ENCODE measurements around the gene PCARE.

PCARE gene

DNA sequence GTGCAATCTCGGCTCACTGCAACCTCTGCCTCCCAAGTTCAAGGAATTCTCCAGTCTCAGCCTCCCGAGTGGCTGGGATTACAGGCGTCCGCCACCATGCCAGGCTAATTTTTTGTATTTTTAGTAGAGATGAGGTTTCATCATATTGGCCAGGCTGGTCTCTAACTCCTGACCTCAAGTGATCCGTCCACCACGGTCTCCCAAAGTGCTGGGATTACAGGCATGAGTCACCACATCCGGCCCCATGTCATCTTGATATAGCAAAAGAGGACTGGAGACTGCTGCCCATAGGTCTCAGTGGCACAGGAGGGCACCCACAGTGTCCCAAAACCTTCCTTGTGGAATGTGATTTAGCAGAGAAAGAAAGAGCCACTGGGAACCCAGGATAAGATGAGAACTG lies 16.0 kb upstream of the PCARE start:
- peak; percentile 65 for DNase-seq

DNA sequence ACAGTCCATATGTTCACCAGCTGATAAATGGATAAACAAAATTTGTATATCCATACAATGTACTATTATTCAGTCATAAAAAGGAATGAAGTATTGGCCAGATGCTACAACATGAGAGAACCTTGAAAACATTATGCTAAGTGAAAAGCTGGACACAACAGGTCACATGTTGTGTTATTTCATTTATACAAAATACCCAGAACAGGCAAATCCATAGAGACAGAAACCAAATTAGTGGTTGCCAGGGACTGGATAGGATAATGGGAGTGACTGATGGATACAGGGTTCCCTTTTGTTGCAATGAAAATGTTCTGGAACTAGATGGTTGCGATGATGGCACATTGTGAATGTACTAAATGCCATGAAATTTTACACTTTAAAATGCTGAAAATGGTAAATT lies 10.2 kb upstream of the PCARE start:
- DNase-seq: no peak

DNA sequence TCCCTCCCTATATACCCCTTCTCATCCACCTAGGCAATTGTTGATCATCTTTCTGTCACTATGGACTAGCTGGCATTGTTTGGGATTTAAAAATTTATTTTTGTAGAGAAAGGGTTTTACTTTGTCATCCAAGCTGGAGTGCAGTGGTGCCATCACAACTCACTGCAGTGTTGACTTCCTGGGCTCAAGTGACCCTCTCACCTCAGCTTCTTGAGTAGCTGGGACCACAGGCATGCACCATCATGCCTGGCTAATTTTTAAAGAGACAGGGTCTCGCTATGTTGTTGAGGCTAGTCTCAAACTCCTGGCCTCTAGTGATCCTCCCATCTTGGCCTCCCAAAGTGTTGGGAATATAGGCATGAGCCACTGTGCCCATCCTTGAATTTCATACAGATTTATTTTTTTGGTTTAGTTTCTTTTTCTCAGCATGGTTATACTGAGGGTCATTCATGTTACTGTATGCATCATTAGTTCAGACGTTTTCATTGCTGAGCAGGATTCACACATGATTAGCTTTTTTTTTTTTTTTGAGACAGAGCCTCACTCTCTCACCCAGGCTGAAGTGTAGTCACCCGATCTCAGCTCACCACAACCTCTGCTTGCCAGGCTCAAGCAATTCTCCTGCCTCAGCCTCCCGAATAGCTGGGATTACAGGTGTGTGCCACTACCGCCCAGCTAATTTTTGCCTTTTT lies 8.6 kb upstream of the PCARE start:
- DNase-seq: no peak

DNA sequence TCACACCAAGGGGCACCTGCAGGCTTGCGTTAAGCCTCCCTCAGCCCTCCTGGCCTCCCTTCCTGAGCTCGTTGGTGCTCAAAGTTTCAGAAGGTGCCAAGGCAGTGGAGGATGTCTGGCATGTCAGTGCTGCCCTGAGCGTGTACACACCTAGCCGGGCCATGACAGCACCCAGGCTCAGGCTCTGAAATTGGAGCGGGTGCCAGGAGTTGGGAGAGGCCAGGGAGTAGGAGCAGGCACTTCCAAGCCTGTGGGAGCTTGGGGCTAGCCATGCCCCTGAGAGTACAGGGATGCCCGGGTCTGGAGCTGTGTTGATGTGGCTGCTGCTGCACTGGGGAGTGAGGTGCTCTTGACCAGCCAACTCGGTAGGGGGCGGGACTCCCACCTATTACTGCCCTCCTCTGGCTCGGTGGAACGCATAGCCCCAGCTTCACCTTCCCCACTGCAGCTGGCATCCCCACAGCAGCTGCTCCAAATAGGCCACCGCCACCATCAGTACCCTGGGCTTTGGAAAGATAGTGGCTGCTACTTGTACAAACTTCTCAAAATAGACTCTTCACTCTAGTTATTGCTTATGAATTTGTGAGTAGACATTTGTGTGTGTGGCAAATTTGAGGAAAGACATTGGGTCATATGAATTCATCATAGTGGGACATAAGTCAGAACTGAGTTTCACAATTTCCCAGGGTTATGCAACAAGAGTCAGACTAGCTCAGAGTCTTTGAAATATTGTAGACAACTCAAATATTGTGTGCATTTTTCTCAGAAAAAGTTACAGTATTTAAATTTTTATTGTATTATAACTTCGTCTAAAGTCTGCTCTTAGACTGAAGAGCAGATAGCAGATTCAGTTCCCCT lies 6.8 kb upstream of the PCARE start:
- DNase-seq: no peak

DNA sequence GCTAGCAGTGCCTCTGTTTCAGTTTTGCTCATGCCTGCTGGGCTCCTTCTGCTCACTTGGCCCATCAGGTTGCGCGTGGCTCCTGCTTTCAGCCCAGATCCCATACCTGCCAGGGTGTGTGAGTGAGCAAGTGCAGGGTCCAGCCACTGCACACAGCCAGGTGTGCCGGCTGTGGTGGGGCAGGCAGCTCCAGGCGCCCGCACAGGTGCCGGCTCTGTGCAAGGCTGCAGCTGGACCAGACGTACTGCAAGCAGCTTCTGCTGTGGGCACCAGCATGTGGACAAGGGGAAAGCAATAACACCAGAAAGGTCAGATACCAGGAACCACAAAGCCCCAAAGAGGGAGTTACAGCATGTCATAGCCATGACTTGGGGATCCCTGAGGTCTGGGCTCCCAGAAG lies 5.6 kb upstream of the PCARE start:
- no peak for DNase-seq

DNA sequence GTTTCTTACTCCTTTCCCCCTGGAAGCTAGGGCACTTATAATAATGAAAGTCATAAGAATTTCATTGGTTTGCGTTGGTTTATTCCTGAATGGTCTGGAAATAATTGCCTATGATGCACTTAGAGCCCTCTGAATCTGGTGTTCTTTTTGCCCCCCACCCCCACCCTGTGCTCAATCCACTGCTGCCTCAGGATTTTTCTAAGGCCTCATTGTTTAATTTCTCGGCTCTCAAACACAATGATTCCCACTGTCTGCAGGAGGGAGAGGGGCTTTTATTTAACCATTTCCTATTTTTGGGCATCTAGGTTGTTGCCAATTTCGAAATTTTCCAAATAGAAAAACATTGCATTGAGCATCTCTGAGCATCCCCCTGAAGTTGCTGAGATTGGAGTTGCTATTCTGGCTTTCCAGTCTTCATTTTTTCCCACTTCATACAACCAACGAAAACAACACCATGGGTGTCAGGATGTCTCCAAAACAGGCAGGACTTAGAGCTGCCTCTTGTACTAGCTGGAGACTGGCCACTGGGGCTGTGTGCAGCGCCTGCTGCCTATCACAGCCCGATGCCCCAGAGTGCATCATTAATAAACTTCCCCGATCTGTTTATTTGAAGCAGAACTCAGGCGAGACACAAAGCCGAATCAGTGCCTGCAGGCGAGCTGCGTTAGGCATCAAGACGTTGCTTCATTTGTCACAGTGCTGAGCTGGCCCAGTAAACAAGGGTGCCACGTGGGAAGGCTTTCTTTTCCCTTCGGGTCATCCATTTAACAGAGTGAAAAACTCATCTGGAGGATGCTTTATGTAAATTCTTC lies 1.8 kb upstream of the PCARE start:
- DNase-seq: peak; percentile 70

DNA sequence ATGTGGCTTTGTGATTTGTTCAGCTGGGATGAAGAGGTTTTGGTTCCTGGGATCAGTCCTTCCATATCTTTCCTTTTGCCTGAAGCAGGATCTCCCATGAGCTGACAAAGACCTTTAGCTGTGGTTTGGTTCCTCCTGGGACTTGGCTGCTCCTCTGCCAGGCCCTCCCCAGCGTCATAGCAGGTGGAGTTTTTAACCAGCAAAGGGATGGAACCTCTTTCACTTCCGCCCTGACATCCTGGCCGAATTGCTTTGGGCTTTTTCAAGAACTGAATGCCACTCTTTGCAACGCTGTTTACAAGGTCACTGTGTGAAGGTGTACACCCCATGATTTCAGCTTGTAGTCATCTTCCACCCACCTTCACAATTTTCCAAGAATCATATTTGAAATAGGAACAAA lies 390 bp downstream of the PCARE start:
- no peak for DNase-seq

DNA sequence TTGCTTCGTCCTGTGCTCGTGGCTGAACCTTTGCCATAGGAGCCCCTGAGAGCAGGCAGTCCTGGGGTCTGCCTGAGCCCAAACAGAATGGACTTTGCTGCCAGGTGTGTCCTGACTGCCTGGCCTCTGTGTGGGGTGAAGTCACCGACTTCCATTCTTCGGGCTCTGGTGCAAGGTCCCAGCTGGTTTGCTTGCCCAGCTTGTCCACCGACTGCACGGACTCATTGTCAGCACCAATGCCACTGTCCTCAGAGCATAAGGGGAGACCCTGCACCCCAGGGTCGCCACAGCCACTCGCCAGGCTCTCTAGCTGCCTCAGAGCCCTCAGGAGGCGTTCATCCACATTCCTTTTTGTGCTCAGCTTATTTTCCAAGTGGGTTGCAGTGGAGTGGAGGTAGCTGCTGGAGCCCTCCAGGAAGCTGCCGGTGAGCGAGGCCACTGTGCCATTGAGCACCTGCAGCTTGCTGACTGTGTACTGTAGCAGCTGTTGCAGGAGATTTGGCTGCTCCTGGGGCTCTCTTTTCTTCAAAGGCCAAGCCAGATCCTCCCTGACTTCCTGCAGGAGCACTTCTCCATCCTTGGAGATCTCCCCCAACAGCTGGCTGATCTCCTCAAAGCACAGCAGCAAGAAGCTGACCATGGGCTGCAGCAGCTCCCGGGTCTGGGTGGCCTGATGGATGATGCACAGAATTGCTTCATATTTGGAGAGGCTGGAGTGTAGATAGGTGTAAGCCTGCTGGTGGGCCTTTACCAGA lies 1.2 kb downstream of the PCARE start:
- DNase-seq: no peak

DNA sequence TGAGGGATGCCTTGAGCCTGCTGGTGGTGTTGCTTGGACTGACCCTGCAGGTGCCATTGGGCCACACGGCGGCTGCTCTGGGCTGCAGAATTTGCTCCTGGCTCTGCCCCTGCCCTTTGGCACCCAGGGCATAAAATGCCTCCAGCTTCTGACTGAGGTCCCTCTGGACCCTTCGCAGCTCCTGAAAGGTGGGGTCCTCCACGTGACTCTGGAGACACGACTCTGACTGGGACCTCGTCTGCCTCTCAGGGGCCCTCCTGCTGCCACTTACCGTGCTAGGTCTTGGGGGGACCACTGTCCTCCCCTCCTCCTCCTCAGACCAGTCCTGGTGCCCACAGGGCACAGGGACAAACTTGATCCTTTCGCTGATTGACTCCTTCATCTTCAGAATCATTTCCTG lies 2.1 kb downstream of the PCARE start:
- no peak for DNase-seq

DNA sequence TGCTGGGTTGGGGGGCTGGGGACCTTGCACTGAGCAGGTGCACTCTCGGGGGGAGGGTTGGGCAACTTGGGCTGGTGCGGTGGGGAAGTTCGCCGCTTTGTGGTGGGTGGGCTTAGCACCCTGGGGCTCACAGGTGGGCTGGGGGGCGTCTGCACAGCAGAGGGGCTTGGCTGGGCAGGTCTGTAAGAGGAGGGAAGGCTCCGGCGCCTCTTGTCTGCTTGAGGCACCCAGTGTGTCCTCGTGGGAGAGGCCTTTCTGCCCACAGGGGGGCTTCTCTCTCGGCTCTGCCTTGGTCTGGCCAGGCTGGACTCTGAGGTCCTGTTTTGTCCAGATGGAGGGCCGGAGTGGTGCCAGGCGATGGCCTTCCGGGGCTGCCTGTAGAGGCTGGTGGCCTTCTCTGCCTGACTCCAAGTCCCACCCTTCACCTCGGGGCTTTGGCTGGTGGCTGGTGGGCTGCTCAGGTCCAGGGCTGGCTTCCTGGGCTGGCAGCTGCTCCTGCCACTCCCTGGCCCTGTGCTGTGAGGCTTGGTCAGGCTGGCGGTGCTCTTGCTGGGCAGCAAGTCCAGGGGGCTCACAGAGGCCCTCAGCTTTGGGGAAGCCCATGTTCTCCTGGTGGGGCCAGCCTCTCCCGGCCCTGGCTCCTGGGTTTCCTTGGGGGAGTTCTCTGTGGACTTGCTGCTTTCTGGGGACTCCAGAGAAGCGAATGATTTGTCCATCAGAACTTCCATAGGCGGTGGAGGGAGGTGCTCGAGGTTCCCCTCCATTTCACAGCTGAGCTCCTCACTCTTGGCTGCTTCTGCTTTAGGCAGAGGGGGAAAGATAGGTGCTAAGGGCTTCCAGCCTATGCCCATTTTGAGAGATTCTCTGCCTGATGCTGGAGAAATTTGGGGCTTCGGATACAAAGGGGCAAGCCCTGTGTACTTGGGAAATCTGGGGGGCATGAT lies 3.0 kb downstream of the PCARE start:
- DNase-seq: no peak

DNA sequence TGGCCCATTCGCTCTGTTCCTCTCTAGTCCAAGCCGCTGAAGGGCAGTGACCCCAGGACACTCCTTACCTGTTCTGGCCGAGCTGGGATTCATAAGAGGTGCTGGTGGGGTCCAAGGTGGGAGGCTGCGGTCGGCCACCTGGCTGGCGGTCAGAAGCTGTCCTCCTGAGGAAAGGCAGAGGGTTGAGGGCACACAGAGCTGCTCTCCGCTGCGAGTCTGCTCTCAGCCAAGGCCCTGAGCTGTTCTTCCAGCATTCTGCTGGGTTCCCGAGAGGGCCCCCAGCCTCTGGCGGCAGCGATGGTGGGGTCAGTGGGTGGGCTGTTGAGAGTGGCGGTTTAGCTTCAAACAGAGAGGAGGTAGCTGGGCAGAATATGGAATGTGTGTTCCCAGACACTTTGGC lies 3.8 kb downstream of the PCARE start:
- DNase-seq: no peak

DNA sequence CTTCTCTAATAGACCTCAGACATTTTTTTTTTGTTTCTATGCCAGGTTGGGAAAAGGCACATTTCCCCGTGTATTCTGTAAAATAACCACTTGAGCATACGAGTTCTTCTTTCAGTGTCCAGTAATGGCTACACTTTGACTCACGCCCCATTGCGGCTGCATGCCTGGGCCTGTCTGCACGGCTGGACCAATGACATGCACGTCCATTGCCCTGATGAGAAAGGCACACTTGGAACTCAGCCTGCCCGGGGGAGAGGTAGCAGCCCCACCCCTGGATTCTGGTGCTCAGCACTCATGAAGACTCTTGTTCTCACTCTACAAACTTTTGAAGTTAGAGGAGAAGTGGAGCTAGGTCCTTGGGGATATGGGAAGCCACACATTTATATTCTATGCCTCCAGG lies 5.8 kb downstream of the PCARE start:
- no peak for DNase-seq

DNA sequence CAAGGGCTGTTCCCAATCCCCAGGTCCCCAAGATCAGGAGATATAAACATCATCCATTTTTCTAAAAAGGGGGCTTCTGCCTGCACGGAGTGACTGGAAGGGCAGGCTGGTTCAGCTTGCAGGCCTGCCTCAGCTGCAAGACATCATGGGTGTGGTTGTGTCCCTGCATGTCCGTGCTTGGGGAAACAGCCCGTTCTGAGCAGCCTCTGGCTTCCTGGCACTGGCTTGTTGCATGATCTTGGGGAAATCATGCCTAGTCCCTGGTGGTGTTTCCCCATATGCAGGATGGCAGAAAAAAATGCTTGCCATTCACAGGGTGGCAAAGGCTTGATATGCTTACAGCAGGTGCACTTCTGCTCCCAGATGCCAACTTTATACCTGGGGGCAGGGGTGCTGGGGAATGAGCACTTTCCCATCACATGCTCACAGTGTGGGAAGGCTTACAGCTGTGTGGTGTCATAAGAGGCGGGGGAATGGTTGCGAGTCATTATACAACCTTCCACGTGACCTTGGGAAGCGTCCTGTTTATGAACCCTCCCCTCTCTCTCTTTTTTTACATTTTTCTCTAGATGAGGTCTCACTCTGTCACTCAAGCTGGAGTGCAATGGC lies 7.2 kb downstream of the PCARE start:
- peak; percentile 18 for DNase-seq

DNA sequence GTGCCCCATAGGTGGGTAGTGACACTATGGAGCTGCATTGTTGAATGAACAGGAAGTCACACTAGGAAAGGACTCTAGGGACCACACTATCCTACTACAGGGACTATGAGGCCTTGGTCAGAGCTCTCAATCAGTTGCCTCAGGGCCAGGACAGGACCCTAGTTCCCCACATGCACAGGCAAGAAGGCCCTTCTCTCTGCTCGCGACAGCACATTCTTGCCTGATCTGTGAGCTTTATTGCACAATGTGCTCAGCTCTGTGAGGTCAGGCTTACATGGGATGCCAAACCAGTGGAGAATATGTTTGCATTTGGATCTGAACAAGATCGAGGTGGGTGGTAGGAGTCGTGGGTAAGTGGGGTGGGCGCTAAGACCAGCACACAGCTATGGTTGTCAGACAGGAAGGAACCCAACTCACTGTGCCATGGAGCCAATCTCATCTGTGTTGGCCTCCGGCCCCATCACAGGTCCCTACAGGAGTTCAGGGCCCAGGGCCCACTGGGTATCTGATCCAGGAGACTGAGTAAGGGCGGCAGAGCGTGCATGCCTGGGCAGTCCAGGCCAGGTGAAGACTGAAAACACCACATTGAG lies 8.0 kb downstream of the PCARE start:
- peak; percentile 15 for DNase-seq

DNA sequence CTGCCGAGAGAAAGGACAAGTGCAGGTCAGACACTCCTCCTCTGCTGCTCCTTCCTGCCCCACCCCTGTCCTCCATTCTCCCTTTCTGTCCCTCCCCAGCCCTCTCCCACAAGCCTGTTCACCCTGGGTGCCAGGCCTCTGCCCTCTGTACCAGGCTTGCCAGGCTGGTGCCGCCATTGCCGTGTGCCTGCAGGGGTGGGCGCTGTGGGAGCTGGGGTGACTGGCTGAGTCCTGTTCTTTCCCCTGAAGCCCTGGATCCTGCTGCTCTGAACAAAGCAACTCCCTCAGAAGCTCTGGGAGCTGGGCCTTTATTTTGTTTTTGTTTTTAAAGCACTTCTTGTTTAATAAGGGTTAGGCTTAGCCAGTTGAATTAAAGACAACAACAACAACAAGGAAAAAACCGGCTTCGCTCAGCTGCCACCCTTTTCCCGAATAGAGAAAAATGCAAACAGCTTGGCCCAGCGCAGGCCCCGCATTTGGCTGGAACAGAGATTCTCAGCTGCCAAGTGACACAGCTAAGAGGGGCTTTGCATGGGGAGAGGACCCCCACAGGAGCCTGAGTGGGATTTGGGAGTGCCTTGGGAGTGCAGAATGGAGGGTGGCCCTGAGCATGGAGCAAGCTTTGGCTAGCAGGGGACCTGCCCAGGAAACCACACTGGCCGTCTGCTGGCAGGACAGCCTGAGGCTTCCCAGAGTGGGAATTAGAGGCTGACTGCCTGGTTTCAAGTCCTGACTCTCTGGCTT lies 9.1 kb downstream of the PCARE start:
- no peak for DNase-seq

DNA sequence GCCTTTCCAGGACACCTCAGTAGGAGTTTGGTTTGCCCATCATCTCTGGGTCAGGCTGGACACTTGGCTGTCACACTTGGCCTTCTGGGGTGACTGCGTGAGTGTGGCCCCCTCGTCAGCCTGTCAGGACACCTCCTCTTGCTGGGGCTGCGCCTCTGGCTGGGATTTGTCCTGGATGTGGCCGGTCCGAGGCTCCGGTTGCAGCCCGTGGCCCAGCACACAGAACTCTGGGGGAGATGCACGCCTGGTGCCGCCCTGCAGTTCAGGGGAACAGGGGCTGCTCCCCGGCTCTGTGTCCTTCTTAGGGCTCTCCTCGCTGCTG lies 9.6 kb downstream of the PCARE start:
- DNase-seq: no peak

DNA sequence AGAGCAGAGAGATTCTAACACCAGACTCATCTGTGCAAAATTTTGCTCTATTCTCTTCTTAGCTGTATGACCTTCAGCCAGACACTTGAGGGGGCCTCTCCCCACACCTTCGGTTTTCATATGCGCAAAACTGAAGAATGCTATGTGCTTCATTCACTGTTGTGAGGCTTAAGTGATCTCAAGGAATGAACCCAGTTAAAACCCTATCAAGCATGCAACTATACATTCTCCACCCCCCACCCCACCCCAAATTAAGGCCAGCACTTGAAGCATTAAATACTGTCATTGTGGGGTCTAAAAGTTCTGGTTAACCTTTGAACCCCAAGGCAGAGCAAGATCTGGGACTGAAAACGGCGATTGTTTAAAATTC lies 10.0 kb downstream of the PCARE start:
- DNase-seq: no peak

DNA sequence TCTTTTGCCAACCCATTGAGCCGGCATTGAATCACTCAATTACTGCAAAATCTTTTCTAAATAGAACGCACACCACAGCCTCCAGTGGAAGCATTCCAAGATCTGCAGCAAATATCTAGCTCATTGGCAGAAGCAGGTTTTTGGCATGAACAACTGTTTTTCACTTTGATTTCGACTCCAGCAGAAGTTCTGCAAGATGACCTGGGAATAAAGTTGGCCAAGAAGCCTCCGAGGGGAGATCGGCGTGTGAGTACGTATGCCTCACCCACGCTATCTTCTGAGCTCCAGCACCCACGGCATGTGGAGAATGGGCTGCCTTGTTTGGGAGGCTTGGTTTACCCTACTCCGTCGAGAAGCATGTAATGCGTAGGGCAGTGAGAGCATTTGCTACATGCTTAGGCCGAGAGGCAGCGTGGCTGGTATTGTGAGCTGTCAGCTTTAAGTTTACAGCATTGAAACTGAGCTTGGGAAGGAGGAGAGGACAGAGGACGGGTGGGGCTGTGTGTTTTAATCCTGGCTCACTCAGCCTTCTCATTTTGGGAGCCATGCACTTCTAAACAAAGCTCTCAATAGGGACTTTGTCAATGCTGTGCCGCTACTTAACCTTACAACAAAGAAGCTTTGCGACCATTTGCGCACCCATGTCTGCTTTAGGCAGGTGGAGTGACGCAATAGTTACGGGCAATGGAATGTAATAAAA lies 10.5 kb downstream of the PCARE start:
- no peak for DNase-seq

DNA sequence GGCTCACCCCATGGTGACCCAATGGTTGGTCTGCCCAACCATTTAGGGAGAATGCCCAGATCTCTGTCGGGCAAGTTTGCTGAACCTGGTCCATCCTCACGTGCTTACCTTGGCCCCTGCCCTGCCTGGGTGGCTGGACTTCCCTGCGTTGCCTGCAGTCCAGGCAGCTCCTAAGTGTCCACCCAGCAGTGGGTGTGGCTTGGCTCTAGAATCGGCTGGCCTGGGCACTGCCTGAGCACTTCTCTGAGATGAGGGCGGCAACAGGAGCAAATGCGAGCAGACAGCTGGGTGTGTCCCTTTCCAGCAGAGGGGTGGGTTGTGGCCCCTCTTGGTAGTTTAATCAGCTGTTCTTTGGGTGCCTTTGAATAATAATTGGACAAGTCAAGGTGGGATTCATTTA lies 11.3 kb downstream of the PCARE start:
- DNase-seq: no peak

DNA sequence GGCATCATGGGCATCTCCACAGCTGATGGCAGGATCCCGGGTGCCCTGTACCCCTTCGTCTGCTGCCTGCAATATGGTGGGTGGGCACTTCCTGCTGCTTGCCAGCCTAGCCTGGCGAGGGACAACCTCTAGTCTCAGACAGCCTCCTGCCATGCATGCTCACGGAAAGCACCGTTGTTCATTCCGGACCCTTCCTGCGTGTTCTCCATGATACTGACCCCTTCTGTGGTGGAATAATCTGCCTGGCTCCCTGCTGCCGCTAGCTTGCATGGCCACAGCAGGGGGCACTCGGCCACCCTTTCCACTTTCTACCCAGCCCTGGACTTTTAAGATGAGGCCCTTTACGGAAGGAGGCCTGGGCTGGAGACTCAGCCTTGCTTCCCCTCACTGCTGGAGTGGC lies 12.0 kb downstream of the PCARE start:
- DNase-seq: no peak
